ENCODE results near the gene COL23A1.
"Not testable (repeated sequence)": the region's sequence is repeated elsewhere in the genome, so short reads cannot be mapped to it uniquely, and the experiment has no call there.

Gene COL23A1

DNA sequence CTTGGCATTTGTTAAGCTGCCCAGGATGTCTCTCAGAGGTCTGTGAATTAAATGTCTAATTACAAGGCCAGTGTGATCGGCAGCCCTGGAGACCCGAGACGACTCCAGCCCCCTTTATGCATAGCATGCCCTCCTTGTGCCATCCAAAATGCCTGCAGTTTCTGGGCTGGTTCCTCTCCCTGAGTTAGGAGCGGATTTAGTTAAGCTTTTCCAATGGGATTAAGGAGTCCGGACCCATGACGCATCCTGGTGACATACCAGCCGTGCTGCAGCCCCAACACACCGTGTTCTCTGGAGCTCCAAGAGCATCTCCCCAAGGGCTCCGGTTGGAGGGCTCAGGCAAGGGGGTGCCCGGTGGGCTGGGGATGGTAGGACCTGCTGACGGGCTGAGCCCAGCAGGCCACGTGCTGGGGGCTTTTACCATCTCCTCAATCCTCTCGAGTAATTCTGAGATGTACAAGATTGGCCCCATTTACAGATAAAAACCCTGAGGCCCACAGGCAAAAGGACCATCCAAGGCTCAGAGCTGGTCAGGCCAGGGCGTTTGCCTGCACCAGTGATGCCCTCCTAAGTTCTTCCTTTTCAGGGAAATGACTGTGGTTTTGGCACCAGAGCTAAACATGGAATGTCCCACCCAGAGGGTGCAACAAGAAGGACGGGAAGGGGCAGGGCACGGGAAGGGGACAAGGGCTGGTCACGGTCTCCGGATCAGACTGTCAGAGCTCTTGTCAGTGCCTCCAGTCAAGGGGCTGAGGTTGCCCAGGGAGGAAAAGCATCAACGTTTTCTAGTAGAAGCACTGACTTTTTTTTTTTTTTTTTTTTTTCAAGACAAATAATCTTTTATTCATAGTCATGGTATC lies 275.0 kb downstream of the COL23A1 start:
- in situ Hi-C loops (cut with MboI; ENCODE audit: low sequenced_read_pairs): no loop called here

DNA sequence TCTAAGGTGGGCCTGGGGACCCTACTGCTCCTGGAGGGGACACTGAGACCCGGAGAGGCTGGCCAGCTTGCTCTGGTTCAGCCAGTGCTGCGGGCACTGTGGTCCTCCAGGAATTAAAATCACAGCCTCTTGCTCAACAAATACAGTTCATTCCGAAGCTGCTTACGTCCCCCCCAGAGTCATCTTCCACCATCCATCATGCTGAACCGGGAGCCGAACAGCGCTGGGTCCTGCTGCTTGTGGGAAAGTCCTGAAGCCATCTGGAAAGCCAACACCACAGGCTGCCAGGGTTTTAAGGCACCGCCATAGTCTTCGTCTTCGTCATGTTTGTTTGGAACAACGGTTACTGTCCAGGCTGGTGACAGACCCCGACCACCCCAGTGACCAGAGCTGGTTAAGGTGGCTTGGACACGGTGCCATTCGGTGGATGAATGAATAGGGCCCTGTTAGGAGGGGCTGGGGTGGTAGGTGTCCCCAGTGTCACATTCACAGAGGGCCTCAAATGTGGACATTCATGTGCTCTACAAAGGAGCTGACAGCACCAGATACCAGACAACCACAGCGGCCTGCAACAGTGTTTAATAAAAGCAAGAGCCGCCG lies 276.0 kb downstream of the COL23A1 start:
- in situ Hi-C loops (cut with MboI; ENCODE audit: low sequenced_read_pairs): no loop called here

DNA sequence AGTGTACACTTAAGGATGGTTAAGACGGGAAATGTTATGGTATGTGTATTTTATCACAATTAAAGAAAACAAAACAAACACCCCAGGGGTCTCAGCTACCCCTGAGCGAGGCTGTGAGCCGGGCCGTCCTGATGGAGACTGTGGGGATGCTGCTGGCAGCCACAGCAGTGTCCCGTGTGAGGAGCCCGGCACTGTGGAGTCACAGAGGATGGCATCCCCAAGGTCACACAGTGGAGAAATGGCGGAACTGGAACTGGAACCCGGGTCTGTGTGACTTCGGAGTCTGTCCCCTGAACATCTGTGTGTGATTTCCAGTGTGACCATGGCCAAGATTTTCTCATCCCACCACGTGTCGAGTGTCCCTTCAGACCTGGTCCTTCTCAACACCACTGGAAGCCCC lies 276.9 kb downstream of the COL23A1 start:
- in situ Hi-C loops (cut with MboI; ENCODE audit: low sequenced_read_pairs): no loop called here

DNA sequence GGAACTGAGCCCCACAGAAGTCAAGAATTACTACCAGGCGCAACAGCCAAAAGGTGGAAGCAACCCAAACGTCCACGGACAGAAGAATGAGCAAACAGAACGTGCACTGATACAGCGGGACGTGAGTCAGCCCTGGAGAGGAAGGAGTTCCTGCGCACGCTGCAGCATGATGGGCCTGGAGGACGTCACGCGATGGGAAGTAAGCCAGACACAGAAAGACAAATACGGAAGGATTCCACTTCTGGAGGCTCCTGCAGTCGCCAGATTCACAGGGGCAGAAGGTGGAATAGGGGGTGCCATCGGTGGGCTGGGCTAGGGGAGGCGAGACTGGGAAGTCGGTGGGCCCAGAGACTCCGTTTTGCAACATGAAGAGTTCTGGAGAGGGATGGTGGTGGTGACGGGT lies 277.3 kb downstream of the COL23A1 start:
- in situ Hi-C loops (cut with MboI; ENCODE audit: low sequenced_read_pairs): no loop called here

DNA sequence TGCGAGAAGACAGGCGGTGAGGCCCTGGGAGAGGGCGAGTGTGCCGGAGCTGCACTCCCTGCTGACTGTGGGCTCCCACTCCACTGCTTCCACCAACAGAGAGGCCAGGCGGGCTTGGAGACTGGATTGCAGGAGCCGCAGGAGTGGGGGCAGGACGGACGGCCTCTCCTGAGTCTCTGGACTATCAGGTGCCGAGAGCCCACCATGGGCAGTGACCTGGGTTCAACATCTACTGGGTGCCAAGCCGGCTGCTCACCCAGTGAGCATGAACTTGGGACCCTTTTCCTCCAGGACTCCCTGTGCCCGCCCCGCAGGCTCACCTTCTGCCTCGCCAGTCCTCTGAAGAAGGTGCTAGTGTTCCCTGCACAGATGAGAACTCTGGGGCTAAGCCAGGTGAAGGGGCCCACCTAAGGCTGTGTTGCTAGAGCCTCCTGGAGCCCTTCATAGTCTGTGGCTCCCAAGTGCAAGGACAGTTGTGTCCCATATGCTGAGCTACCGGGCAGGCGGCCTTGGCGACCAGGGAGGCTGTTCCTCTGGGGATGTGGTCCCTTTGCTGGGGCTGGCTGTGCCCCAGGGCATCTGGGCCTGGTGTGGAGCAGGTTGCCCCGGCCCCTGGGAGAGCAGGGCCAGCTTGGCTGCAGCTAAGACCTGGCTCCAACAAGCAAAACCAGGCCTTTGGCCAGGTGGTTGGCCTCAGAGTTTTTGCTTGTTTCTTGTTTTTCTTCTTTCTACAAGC lies 279.9 kb downstream of the COL23A1 start:
- in situ Hi-C loops (cut with MboI; ENCODE audit: low sequenced_read_pairs): no loop called here

DNA sequence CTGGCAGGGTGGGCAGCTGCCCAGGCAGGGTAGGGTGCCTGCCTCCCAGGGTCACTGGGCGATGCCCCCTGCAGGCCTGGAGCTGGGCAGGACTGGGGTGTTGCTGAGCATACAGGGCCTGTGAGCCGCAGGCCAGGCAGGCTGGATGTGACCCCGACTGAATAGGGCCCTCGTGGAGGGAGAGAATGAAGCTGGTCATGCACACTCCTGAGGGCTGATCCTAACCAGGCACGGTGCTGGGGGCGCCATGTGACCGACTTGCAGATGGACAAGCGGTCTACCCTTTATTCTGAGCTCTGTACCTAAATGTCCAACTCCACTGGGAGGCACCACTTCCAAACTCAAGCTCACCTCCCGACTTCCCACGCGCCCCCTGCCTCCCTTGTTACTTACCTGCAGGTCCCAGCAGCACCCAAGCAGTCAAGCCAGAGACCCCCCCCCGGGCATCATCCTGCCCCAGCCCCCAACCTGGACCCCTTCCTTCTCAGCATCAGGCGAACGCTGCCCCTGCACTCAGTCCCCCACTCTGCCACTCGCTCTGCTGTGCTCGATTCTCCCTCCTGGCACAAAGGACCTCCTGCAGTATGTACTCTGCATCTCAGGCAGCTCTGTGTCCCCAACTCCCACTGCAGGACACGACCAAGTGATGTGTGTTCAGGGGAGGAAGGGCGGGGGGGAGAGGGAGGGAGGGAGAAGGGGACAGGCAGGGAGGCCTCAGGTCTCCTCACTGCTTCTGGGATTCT lies 280.8 kb downstream of the COL23A1 start:
- in situ Hi-C loops (cut with MboI; ENCODE audit: low sequenced_read_pairs): no loop called here

DNA sequence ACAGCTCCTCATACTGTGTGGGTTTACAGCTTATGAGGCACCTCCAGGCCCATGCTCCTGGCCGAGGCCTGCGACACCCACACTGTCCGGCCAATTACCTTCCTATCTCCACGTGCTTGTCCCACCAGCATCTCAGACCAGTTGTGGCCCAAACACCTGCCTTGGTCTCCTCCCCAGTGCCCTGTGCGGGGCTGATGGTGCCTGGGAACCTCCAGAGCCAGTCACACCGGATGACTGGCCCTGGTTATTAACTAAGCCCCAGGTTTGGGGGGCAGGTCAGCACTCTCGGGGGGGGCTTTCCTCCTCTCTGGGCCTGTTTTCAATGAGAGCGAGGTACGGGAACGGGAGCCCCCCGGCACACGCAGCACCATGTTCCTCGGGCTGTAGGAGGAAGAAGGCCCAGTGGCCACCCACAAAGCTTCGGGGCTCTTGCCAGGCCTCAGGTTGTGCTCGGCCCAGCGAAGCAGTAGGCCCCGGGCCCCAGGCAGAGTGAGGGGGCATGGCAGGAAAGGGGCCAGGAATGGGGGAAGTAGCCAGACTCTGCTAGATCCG lies 281.6 kb downstream of the COL23A1 start:
- in situ Hi-C loops (cut with MboI; ENCODE audit: low sequenced_read_pairs): no loop called here

DNA sequence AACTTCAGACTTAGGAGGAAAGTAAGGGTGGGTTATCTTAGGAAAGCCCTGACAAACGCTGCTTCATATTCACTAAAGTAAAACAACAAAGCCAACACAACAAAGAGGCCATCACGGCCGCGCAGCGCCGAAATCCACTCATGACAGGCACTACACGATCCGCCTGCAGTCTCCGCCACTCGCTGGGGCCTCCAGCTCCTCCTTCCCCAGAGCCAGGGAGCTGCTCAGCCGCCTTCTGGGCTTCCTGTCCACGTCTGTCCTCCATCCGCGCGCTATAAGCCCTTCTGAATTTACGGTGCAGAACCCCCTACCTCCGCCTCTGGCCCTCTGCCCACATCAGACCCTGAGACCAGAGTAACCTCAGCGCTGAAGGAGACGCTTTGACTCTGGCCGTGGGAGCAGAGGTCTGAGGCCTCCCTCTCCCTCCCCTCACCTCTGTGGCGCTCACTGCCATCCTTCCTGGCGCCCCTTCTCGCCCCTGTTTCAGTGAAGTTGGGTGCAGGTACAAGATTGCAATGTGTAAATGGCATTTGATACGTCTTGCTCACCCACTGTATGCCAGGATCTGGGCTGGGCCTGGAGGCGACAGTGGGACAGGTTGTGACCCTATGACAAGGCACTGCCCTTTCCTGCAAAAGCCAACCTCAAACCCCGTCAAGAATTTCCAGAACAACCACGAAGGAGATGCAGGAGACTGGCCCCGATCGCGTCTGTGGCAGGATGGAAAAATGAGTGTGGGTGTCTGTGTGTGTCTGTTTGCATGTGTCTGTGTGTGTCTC lies 282.7 kb downstream of the COL23A1 start:
- in situ Hi-C loops (cut with MboI; ENCODE audit: low sequenced_read_pairs): no loop called here

DNA sequence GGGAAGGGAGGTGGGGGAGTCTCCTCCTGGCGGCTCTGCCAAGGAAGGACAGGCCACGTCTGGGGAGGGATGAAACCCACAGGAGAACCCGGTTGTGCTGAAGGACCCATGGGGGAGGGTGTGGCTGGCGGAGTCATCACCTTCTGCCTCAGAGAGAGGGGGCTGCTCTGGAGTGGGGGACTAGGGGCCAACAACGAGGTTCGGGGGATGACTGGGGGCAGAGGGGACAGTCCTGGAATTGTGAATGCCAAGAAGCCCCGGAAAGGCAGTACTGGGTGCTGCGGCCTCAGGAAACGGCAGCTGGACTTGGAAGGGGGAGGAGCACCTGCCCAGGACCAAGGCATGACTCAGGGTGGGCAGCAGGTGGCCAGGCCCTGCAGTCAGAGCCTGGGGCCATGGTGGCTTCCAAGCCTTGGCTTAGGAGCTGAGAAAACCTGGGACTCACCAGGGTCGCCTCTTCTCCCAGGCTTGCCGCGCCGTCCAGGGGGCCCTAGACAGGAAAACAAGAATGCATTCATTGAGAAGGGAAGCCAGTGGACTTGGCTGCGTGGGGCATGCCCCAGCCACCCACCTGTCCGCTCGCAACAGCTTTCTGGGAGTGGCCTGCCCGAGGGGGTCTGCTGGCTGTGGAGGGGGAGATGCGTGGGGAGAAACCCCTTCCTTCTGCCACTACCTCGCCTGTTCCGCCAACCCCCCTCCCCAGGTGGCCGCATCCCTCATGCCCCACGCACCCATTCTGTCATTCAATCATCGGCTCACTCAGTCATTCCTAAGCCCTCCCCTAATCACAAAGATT lies 283.6 kb downstream of the COL23A1 start:
- in situ Hi-C loops (cut with MboI; ENCODE audit: low sequenced_read_pairs): no loop called here

DNA sequence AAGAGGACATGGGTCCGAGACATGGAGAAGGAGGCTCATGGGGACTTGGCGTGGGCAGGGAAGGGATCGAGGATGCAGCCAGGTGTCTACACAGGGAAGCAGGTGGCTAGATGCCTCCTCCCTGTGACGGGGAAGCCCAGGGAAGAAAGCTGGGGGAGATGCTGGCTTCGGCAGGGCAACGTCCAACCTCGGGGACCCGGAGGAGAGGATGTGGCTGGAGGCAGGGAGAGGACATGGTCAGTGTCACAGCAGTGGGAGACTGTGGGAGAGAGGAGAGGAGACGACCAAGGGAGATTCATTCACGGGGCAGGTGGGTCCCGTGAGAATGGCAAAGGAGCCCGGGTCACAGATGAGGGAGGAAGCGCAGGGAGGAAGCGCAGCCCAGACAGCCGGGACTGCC lies 284.4 kb downstream of the COL23A1 start:
- in situ Hi-C loops (cut with MboI; ENCODE audit: low sequenced_read_pairs): no loop called here

DNA sequence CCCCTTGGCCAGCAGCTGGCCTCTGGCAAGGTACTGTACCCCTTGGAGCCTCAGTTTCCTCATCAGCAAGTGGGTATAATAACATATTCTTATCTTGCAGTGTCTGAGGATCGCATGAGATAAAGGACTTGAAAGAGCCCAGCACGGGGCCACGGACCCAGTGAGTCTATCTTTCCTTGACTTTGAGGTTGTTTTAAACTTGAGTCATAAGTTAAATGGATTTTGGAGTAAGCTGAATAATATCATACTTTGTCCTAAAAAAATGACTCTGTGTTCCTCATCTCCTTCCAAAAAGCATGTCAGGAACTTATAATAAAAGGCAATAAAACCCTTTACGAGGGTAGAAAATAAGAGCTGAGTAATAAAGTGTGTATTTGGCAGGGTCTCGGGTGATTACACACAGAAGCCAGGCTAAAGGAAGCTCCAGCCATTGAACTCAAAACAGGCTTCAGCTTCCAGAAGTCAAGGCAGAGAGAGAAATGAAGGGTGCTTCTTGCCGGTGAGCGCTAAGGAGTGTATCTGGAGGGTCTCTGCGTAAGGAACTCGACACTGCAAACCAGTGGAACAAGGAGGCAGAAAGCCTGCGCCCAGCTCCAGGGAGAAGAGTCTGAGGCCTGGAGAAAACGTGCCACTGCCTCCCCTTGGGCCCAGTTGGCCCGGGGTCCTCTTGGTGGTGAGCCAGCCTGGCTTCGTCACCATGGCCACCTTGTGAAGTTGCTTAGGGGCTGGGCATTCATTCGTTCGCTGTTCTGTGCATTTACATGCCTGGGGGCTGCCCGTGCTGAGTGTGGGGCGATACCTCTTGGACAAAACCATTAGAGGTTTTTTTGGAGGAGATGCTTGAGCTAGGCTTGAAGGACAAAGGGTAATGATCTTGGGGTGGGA lies 285.2 kb downstream of the COL23A1 start:
- in situ Hi-C loops (cut with MboI; ENCODE audit: low sequenced_read_pairs): no loop called here

DNA sequence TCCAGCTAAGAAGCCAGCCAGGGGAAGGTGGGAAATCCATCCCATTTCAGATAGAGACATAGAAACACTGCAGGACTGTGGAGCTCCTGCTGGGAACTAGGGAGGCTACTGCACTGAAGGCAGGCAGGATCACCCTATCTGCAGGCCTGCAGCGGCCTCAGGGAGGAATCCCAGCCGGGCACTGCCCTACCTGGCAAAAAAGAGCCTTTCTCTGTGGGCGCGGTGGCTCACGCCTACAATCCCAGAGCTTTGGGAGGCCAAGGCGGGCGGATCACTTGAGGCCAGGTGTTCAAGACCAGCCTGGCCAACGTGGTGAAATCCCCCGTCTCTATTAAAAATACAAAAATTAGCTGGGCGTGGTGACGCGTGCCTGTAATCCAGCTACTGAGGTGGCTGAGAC lies 286.2 kb downstream of the COL23A1 start:
- in situ Hi-C loops (cut with MboI; ENCODE audit: low sequenced_read_pairs): no loop called here

DNA sequence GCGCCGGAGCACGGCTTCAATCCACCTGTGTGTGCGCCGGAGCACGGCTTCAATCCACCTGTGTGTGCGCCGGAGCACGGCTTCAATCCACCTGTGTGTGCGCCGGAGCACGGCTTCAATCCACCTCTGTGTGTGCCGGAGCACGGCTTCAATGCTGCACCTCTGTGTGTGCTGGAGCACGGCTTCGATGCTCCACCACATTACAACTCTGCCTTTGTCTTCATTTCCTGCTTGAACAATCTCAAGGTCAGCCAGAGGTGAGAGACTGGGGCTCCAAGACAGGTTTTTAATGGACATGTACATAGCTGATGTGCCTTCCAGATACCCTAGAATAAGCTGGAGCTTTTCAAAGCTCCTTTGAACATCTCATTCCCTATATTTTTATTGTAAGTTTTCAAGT lies 287.9 kb downstream of the COL23A1 start:
- in situ Hi-C loops (cut with MboI; ENCODE audit: low sequenced_read_pairs): not testable (repeated sequence)

DNA sequence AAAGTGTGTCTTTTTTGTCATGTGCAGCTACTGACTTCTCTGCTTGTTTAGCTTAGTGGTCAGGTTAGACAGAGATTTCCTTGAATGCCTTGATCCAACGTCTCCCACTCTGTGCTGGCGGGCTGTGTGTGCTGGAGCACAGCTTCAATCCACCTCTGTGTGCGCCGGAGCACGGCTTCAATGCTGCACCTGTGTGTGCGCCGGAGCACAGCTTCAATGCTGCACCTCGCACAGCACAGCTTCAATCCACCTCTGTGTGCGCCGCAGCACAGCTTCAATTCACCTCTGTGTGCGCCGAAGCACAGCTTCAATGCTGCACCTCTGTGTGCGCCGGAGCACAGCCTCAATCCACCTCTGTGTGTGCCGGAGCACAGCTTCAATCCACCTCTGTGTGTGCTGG lies 288.6 kb downstream of the COL23A1 start:
- in situ Hi-C loops (cut with MboI; ENCODE audit: low sequenced_read_pairs): no loop called here

DNA sequence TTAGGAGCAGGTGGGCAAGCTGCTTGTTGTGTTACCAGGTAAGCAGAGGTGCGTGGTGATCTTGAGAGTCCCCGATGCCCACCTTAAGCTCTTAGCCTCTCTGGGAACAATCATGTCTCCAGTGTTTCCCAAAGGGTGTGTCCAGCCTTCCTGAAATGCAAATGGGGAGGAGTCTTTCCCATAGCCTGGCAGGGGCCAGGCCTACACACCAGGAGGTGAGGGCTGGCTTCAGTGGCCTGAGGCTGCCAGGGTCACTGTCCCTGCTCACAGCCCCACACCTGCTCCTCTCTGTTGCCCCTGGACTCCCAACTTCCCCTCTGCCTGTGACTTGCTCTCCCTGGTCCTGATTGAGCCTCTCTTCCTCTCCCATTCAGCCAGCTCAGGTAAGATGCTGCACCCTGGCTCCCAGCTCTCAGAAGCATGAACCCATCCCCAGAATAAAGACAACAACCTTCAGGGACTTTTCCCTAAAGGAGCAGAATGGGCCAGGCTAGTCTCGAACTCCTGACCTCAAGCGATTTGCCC lies 291.8 kb downstream of the COL23A1 start:
- in situ Hi-C loops (cut with MboI; ENCODE audit: low sequenced_read_pairs): loop anchor here (25.0 kb wide), 1 partner anchor 264 kb away; no protein-coding TSS in a partner anchor

DNA sequence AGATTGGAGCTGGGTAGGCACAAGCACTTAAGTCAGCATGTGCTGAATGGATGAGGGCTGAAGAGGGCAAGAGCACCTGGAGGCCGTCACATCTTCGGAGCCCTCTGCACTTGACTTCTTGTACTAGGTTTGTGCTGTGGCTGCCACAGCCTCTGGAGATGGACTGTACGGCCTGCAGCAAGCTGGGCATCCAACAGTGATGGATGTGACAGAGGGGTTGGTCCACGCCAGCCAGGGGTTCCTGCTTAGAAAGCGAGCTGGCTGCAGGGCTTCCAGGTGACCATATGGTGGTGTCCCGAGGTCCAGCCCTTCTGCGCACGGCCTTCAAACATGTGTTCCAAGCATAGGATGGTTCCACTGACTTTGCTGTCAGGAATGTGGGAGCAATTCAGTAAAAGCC lies 292.4 kb downstream of the COL23A1 start:
- in situ Hi-C loops (cut with MboI; ENCODE audit: low sequenced_read_pairs): loop anchor here (25.0 kb wide), 1 partner anchor 265 kb away; no protein-coding TSS in a partner anchor

DNA sequence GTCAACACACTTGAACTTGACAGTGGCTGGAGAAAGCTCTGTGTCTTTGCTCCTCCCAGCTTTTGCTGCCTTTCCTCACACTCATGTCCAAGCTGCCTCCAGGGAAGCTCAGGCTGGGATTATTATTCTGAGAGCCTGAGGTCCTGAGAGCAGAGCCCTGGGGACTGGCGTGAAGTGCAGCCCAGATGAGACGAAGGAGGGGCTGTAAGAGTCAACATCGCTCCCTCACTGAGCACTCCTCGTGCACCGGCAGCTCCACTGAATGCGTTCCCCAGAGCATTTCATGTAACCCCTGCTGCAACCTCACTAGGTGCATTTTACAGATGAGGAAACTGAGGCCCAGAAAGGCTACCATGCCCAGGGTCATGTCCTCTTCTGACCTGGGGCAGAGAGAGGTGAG lies 294.1 kb downstream of the COL23A1 start:
- in situ Hi-C loops (cut with MboI; ENCODE audit: low sequenced_read_pairs): loop anchor here (25.0 kb wide), 1 partner anchor 266 kb away; no protein-coding TSS in a partner anchor

DNA sequence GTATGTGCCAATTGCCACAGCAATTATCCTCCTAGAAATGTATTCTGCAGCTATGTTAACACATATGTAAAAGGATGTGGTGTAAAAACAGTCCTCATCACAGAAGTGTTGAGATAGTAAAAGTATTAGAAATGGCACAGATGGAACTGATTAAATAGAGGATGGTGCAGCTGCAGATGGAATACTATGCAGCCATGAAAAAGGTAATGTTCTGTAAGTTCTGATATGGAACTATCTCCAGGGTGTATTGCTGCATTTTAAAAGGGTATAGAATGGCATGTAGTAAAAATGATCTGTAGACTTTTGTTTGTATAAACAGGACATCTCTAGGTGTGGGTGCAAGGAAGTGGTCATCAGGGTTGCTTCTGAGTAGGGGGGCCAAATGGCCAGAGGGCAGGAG lies 294.6 kb downstream of the COL23A1 start:
- in situ Hi-C loops (cut with MboI; ENCODE audit: low sequenced_read_pairs): loop anchor here (25.0 kb wide), 1 partner anchor 267 kb away; no protein-coding TSS in a partner anchor

Measured in HL-60/S4 treated with phorbol 12-myristate 13-acetate at 8.2 ng/mL for 4 days and 3 days (cell line).